Activated T-cell treated with anti-CD3 and anti-CD28 coated beads for 4 hours (primary cell): ENCODE results near the gene CNTNAP2.

Source experiments
- DNase-seq: peaks from one replicate; pipeline ENCODE4 v3.0.0-alpha.2; 2020

The CNTNAP2 gene

GRCh38 chr7:146443102-146443501, 326.5 kb downstream of the CNTNAP2 start:
- DNase-seq, result no peak

GRCh38 chr7:146449625-146450024, 333.0 kb downstream of the CNTNAP2 start:
- DNase-seq, result no peak

GRCh38 chr7:146455091-146455655, 338.6 kb downstream of the CNTNAP2 start:
- no peak for DNase-seq

- no peak for DNase-seq
Observed at GRCh38 chr7:146479040-146479439, 362.4 kb downstream of the CNTNAP2 start.

GRCh38 chr7:146486519-146486918, 369.9 kb downstream of the CNTNAP2 start:
- DNase-seq, result no peak

GRCh38 chr7:146492017-146492416, 375.4 kb downstream of the CNTNAP2 start:
- no peak for DNase-seq

GRCh38 chr7:146494952-146495596, 378.5 kb downstream of the CNTNAP2 start:
- DNase-seq, result no peak

GRCh38 chr7:146496657-146497056, 380.1 kb downstream of the CNTNAP2 start:
- no peak for DNase-seq

GRCh38 chr7:146499970-146500369, 383.4 kb downstream of the CNTNAP2 start:
- DNase-seq, result no peak

- no peak for DNase-seq
Observed at GRCh38 chr7:146503844-146504243, 387.2 kb downstream of the CNTNAP2 start.

- DNase-seq, result no peak
Observed at GRCh38 chr7:146510088-146510680, 393.6 kb downstream of the CNTNAP2 start.

GRCh38 chr7:146514304-146514703, 397.7 kb downstream of the CNTNAP2 start:
- DNase-seq, result no peak

- no peak for DNase-seq
Observed at GRCh38 chr7:146528581-146528980, 412.0 kb downstream of the CNTNAP2 start.

- no peak for DNase-seq
Observed at GRCh38 chr7:146539836-146540235, 423.2 kb downstream of the CNTNAP2 start.

GRCh38 chr7:146542101-146542500, 425.5 kb downstream of the CNTNAP2 start:
- no peak for DNase-seq

- DNase-seq, result no peak
Observed at GRCh38 chr7:146544748-146545147, 428.1 kb downstream of the CNTNAP2 start.

- DNase-seq, result no peak
Observed at GRCh38 chr7:146548816-146549215, 432.2 kb downstream of the CNTNAP2 start.

- no peak for DNase-seq
Observed at GRCh38 chr7:146554556-146554955, 438.0 kb downstream of the CNTNAP2 start.

- DNase-seq, result no peak
Observed at GRCh38 chr7:146557971-146558469, 441.4 kb downstream of the CNTNAP2 start.

- no peak for DNase-seq
Observed at GRCh38 chr7:146565872-146566271, 449.3 kb downstream of the CNTNAP2 start.

GRCh38 chr7:146575903-146576302, 459.3 kb downstream of the CNTNAP2 start:
- DNase-seq, result no peak

- DNase-seq, result no peak
Observed at GRCh38 chr7:146591976-146592375, 475.4 kb downstream of the CNTNAP2 start.

GRCh38 chr7:146606628-146607027, 490.0 kb downstream of the CNTNAP2 start:
- DNase-seq, result no peak

GRCh38 chr7:146619641-146620040, 503.0 kb downstream of the CNTNAP2 start:
- no peak for DNase-seq
